ENCODE measurements around the gene CCDC182.

GRCh38 chr17:57714665-57715180, 30.4 kb downstream of the CCDC182 start:
- TF ChIP-seq GATA3 (IDR thresholded peaks at IDR 0.05; ENCODE audit: low read depth, low read length) (no peak), GATA2 (IDR thresholded peaks at IDR 0.05; ENCODE audit: low read depth, low read length) (no peak)

All from SH-SY5Y (cell line).